Measurements from ENCODE around the gene ZNF81. TPM values are rescaled to one million over a fixed set of nuclear protein-coding genes. Genes with fewer than 3 reads are reported as not detected.
"Not testable (repeated sequence)": the region's sequence is repeated elsewhere in the genome, so short reads cannot be mapped to it uniquely, and the experiment has no call there.

ZNF81 gene
- total and polyA plus RNA-seq, 2 experiments from 2014 or later: 6.9 to 12.7 TPM

DNA sequence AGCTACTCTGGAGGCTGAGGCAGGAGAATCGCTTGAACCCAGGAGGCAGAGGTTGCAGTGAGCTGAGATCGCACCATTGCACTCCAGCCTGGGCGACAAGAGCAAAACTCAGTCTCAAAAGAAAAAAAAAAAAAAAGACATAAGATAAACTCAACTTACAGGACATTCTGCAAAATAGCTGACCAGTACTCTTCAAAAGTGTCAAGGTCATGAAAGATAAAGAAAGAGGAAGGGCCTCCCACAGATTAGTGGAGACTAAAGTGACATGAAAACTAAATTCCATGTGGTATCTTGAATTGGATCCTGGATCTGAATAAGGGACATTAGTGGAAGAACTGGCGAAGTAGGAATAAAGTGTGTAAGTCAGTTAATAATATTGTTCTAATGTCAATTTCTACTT, 103.7 kb downstream of the ZNF81 start:
- Histone ChIP-seq H3K4me1 (ENCODE audit: low read depth) (peaks cover 4% of the 10 kb centered on the region), H3K27ac (no peak overlapping the region), H3K36me3 (no peaks in the 10 kb centered on the region), H3K27me3 (no peaks in the 10 kb centered on the region), H3K4me3 (no peak overlapping the region), H3K9me3 (ENCODE audit: low read depth) (no peaks in the 10 kb centered on the region)
- DNase-seq (ENCODE audit: low read depth in 1 of 2, low spot score in 1 of 2): no peak
- TF ChIP-seq, protein P1, sequence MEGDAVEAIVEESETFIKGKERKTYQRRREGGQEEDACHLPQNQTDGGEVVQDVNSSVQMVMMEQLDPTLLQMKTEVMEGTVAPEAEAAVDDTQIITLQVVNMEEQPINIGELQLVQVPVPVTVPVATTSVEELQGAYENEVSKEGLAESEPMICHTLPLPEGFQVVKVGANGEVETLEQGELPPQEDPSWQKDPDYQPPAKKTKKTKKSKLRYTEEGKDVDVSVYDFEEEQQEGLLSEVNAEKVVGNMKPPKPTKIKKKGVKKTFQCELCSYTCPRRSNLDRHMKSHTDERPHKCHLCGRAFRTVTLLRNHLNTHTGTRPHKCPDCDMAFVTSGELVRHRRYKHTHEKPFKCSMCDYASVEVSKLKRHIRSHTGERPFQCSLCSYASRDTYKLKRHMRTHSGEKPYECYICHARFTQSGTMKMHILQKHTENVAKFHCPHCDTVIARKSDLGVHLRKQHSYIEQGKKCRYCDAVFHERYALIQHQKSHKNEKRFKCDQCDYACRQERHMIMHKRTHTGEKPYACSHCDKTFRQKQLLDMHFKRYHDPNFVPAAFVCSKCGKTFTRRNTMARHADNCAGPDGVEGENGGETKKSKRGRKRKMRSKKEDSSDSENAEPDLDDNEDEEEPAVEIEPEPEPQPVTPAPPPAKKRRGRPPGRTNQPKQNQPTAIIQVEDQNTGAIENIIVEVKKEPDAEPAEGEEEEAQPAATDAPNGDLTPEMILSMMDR (IDR thresholded peaks at IDR 0.05; ENCODE audit: low read depth, low read length): no peak

DNA sequence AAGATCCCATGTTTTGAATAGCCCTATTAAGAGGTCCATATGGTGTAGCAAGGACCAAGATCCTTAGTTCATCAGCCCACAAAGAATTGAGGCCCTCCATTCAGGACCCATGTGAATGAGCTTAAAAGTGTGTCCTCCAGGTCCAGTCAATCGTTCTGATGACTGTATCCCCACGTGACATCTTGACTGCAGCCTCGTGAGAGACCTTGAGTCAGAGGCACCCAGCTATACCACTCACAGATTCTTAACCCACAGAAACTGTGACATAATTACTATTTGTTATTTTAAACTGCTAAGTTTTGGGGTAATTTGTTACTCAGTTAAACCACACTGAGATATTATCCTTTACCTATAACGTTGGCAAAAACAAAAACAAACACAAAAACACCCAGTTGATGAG, 104.7 kb downstream of the ZNF81 start:
- Histone ChIP-seq H3K27me3 (no peaks in the 10 kb centered on the region), H3K4me3 (no peak overlapping the region), H3K4me1 (ENCODE audit: low read depth) (no peaks in the 10 kb centered on the region), H3K27ac (no peak overlapping the region), H3K9me3 (ENCODE audit: low read depth) (no peaks in the 10 kb centered on the region), H3K36me3 (no peaks in the 10 kb centered on the region)
- TF ChIP-seq, protein P1 (IDR thresholded peaks at IDR 0.05; ENCODE audit: low read depth, low read length): no peak
- DNase-seq (ENCODE audit: low read depth in 1 of 2, low spot score in 1 of 2): no peak

DNA sequence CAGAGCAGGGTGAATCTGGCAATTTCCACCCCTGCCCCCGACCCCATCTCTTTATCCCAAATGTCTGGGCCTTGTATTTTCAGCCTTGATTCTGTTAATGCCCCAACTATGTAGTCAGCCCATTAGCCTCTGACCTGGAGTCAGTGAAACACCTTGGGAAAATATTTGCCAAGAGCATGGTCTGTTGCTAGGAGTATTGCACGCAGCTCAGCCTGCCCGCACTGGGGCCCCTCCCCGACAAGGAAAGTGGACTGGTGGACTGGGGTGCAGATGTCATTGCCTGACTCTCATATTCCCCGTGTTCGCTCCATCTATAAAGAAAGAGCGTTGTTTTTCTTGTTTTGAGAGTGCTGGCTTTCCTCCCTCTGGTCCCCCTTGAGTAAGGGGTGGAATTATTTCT, 118.6 kb downstream of the ZNF81 start:
- not testable (repeated sequence) for H3K9me3 ChIP-seq (ENCODE audit: low read depth); DNase-seq (ENCODE audit: low read depth in 1 of 2, low spot score in 1 of 2); H3K27me3 ChIP-seq; H3K4me3 ChIP-seq; H3K4me1 ChIP-seq (ENCODE audit: low read depth); H3K36me3 ChIP-seq; H3K27ac ChIP-seq

DNA sequence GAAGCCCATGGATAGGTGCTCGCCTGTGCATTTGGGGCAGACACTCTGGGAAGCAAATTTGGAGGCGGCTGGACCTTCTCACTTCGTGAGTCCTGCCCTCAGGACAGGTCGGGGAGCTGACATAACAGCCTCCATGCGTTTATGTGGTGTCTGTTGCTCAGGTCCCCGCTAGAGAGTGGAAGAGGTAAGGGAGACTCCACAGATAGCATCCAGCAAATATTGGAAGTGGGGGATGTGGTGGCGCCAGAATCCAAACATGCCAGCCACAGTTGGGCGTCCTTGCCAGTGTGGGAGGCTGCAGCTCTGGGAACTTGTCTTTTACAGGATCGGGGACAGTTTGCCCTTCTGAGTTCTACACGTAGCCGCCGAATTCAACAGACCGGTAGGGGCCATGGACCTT, 119.3 kb downstream of the ZNF81 start:
- H3K4me1 ChIP-seq (ENCODE audit: low read depth): no peaks in the 10 kb centered on the region
- no peak for DNase-seq (ENCODE audit: low read depth in 1 of 2, low spot score in 1 of 2)
- H3K9me3 ChIP-seq (ENCODE audit: low read depth): no peaks in the 10 kb centered on the region
- H3K36me3 ChIP-seq: no peaks in the 10 kb centered on the region
- TF ChIP-seq, protein P1 (IDR thresholded peaks at IDR 0.05; ENCODE audit: low read depth, low read length): no peak
- H3K4me3 ChIP-seq: no peak overlapping the region
- no peak overlapping the region for H3K27ac ChIP-seq
- no peaks in the 10 kb centered on the region for H3K27me3 ChIP-seq

- H3K4me1 ChIP-seq (ENCODE audit: low read depth); H3K27me3 ChIP-seq; DNase-seq (ENCODE audit: low read depth in 1 of 2, low spot score in 1 of 2); H3K4me3 ChIP-seq; H3K27ac ChIP-seq; H3K36me3 ChIP-seq; H3K9me3 ChIP-seq (ENCODE audit: low read depth): not testable (repeated sequence)
These were observed 121.5 kb downstream of the ZNF81 start for GRCh38 chrX:47958206-47958605.

DNA sequence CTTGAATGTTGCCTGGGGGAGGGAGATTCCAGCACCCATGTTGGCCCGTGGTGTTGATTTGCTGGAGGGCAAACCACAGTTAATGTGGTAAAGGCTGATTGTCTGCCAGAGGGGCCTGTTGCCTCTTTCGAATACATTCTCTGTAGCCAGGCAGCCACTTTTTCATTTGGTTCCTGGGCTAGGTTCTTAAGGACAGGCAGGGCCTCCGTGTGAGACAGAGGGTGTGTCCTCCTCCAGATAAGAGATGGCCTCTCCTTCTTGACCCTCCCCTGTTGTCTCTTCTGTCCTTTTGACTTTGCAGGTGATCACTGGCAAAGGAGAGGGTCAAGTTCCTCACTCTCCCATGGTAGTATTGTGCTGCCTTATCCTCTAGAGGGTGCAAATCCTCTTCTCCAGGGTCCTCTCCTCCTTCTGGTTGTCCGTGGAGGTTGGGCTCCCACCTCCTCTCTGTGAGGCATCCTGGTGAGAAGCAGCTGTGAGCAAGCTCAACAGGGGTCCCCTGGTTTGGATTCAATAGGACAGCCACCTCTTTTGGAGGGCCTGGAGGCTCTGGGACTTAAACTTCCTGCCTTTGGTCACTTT, 122.2 kb downstream of the ZNF81 start:
- Histone ChIP-seq H3K27ac (no peak overlapping the region), H3K4me1 (ENCODE audit: low read depth) (no peaks in the 10 kb centered on the region), H3K4me3 (no peak overlapping the region), H3K27me3 (no peaks in the 10 kb centered on the region), H3K9me3 (ENCODE audit: low read depth) (no peaks in the 10 kb centered on the region), H3K36me3 (no peaks in the 10 kb centered on the region)
- peak; percentile 11 to 26 for DNase-seq (ENCODE audit: low read depth in 1 of 2, low spot score in 1 of 2)
- TF ChIP-seq, protein P1 (IDR thresholded peaks at IDR 0.05; ENCODE audit: low read depth, low read length): peak; percentile 35

DNA sequence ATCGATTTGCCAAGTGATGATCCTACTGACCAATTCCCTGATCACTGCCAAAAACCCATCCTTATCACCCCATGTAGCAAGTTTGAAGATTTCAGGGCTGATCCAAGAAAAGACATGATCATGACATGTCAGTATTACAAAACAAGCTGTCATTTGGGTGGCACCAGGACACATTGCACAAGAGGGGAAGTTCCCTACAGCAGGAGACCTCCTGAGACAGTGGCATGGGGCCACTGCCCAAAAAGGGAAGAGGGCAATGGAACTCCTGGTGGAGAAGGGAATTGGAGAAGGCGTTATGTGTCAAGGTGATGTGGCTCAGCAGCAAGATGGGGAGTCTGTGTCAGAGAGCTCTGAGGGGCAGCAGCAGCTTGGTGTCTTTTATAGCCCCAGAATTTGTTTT, 123.7 kb downstream of the ZNF81 start:
- no peaks in the 10 kb centered on the region for H3K27me3 ChIP-seq
- no peaks in the 10 kb centered on the region for H3K36me3 ChIP-seq
- TF ChIP-seq, protein P1 (IDR thresholded peaks at IDR 0.05; ENCODE audit: low read depth, low read length): no peak
- no peaks in the 10 kb centered on the region for H3K4me1 ChIP-seq (ENCODE audit: low read depth)
- H3K27ac ChIP-seq: no peak overlapping the region
- H3K4me3 ChIP-seq: no peak overlapping the region
- no peaks in the 10 kb centered on the region for H3K9me3 ChIP-seq (ENCODE audit: low read depth)
- DNase-seq (ENCODE audit: low read depth in 1 of 2, low spot score in 1 of 2): no peak

GRCh38 chrX:47961830-47962229, 125.1 kb downstream of the ZNF81 start:
- not testable (repeated sequence) for H3K36me3 ChIP-seq; DNase-seq (ENCODE audit: low read depth in 1 of 2, low spot score in 1 of 2); H3K4me3 ChIP-seq; H3K4me1 ChIP-seq (ENCODE audit: low read depth); H3K27ac ChIP-seq; H3K27me3 ChIP-seq; H3K9me3 ChIP-seq (ENCODE audit: low read depth)

GRCh38 chrX:47965526-47965925, 128.8 kb downstream of the ZNF81 start:
- H3K27ac ChIP-seq; DNase-seq (ENCODE audit: low read depth in 1 of 2, low spot score in 1 of 2); H3K4me3 ChIP-seq; H3K27me3 ChIP-seq; H3K36me3 ChIP-seq; H3K9me3 ChIP-seq (ENCODE audit: low read depth); H3K4me1 ChIP-seq (ENCODE audit: low read depth): not testable (repeated sequence)

Measured in cardiac muscle cell (in vitro differentiated cells and primary cell).